MM.1S (cell line): ENCODE results near the gene TMEM30B.

Source experiments
- CTCF ChIP-seq: fragments of 300-600 bp; sonication (generic); IDR thresholded peaks from 2 replicates; pipeline ENCODE4 v1.5.1; 2016; ENCODE audit warnings: antibody characterized with exemption, low read length, mixed read lengths
- EZH2 ChIP-seq: fragments of 300-600 bp; sonication (generic); optimal IDR thresholded peaks from 2 replicates; pipeline ENCODE3; 2017; ENCODE audit warnings: low read depth, mild to moderate bottlenecking, antibody characterized with exemption, low read length, mixed read lengths

DNA sequence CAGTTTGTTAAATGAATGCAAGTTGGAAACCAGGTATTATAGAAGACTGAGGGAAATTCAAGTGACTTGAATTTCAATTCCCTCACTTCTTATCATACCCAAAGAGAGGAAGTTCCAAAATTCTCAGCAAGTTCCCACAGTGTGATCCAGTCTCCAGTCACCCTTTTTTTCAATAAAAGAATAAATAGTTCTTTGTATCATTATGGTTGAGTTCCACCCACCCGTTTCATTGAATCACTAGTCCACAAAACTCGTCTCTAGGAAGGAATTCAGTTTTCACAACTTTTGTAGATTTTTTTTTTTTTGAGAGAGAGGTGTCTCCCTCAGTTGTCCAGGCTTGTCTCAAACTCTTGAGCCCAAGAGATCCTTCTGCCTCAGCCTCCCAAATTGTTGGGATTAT, 1.6 kb upstream of the TMEM30B start:
- TF ChIP-seq CTCF (no peak), EZH2 (no peak)
